GM12878 (cell line): ENCODE data around the gene SCRN1. TPM values are rescaled to one million over a fixed set of nuclear protein-coding genes. Genes with fewer than 3 reads are reported as not detected.

Experiments used
- ATAC-seq: fragments of 200-7000 bp; cut with Tn5 transposase; 3 replicates; pipeline ENCODE4 v1.9.1; 2020; ENCODE audit warnings: mild to moderate bottlenecking, moderate library complexity
- BruUV-seq: library from RNA; stranded (reverse); fragments of 400-500 nt; replicated peaks from 2 replicates; lab custom pipeline; 2021; lab: Mats Ljungman, UMichigan
- CTCF ChIA-PET: fragments of 300-600 bp; sonication (Branson Sonifier 250); formaldehyde crosslinking; extraction: SDS; loops from one replicate; lab custom pipeline; 2021; ENCODE audit warnings: inconsistent platforms; lab: Yijun Ruan, JAX
- POLR2A ChIA-PET: fragments of 350-600 bp; formaldehyde crosslinking; extraction: SDS; loops from one replicate; lab custom pipeline; 2021; ENCODE audit warnings: inconsistent platforms; lab: Charles Lee
- RAD21 ChIA-PET: fragments of 300-600 bp; sonication (Branson Sonifier 250); formaldehyde crosslinking; loops from one replicate; lab custom pipeline; 2023; ENCODE audit warnings: antibody characterized with exemption; ENCODE audit not compliant: unreplicated experiment; lab: Charles Lee
- SMC1A ChIA-PET: fragments of 300-600 bp; sonication (Branson Sonifier 250); formaldehyde crosslinking; loops from one replicate; lab custom pipeline; 2023; ENCODE audit not compliant: unreplicated experiment, uncharacterized antibody; lab: Charles Lee
- DNase-seq: peaks from one replicate; pipeline ENCODE4 v3.0.0-alpha.2; 2011; ENCODE audit warnings: low read depth, low spot score
- FAIRE-seq: peaks from 3 replicates; lab custom pipeline; 2011; peaks lifted over from hg19 to GRCh38; lab: Jason Lieb, UNC
- H2AFZ ChIP-seq: 2 replicates; pipeline ENCODE4 v1.6.0; 2011; ENCODE audit warnings: low read depth, low read length, control low read depth; ENCODE audit not compliant: control insufficient read depth
- H3K27ac ChIP-seq: 2 replicates; pipeline ENCODE4 v1.5.1; 2011; ENCODE audit warnings: control low read depth; ENCODE audit not compliant: control insufficient read depth, insufficient read depth
- H3K27me3 ChIP-seq, 2 experiments: replicated peaks in 1 of 2; 2 replicates each; pipeline versions ENCODE4 v1.6.0 to v1.6.1; 2011; ENCODE audit warnings: low read length in 1 of 2; ENCODE audit not compliant: control insufficient read depth in 2 of 2, insufficient read depth in 2 of 2
- H3K36me3 ChIP-seq, 2 experiments: 2 replicates each; pipeline ENCODE4 v1.5.1; 2011; ENCODE audit warnings: low read length in 1 of 2; ENCODE audit not compliant: control insufficient read depth in 2 of 2, insufficient read depth in 2 of 2
- H3K4me1 ChIP-seq: 2 replicates; pipeline ENCODE4 v1.6.1; 2011; ENCODE audit warnings: mild to moderate bottlenecking, low read length, moderate library complexity, mixed read lengths; ENCODE audit not compliant: control insufficient read depth, insufficient read depth
- H3K4me2 ChIP-seq: 2 replicates; pipeline ENCODE4 v1.6.0; 2011; ENCODE audit warnings: control low read depth; ENCODE audit not compliant: control insufficient read depth, insufficient read depth
- H3K4me3 ChIP-seq: fragments of 200-600 bp; sonication (generic); 2 replicates; pipeline ENCODE4 v1.5.1; 2016
- H3K79me2 ChIP-seq: 2 replicates; pipeline ENCODE4 v1.6.0; 2011; ENCODE audit warnings: low read length; ENCODE audit not compliant: control insufficient read depth, insufficient read depth
- H3K9ac ChIP-seq: 2 replicates; pipeline ENCODE4 v1.8.0; 2011; ENCODE audit warnings: low read length, control low read depth, mixed read lengths; ENCODE audit not compliant: control insufficient read depth, insufficient read depth
- H3K9me3 ChIP-seq: replicated peaks from 3 replicates; pipeline ENCODE4 v1.5.1; 2011; ENCODE audit warnings: mild to moderate bottlenecking, low read length; ENCODE audit not compliant: control insufficient read depth, insufficient read depth
- H4K20me1 ChIP-seq: 2 replicates; pipeline ENCODE4 v1.6.0; 2011; ENCODE audit not compliant: control insufficient read depth, insufficient read depth
- BMI1 ChIP-seq: fragments of 450-650 bp; IDR thresholded peaks from 2 replicates; pipeline ENCODE4 v1.6.1; 2016; ENCODE audit warnings: mild to moderate bottlenecking, moderate library complexity, borderline replicate concordance
- CHD1 ChIP-seq: IDR thresholded peaks from 2 replicates; pipeline ENCODE4 v1.6.1; 2012; ENCODE audit warnings: low read depth, low read length, improper control_type of control experiment
- CREM ChIP-seq: IDR thresholded peaks from 2 replicates; pipeline ENCODE4 v1.6.1; 2014; ENCODE audit warnings: antibody characterized with exemption, low read depth
- DPF2 ChIP-seq: fragments of 450-650 bp; IDR thresholded peaks from 2 replicates; pipeline ENCODE4 v1.6.1; 2017; ENCODE audit warnings: mild to moderate bottlenecking
- GATAD2B ChIP-seq: fragments of 450-650 bp; conservative IDR thresholded peaks from 2 replicates; pipeline ENCODE4 v1.6.1; 2017; ENCODE audit warnings: low read depth, mild to moderate bottlenecking, moderate library complexity
- MAX ChIP-seq: IDR thresholded peaks from 2 replicates; pipeline ENCODE4 v1.6.1; 2012; ENCODE audit warnings: low read depth, low read length, improper control_type of control experiment
- MXI1 ChIP-seq: fragments of 150-350 bp; IDR thresholded peaks from 2 replicates; pipeline ENCODE4 v1.6.1; 2011; ENCODE audit warnings: low read depth, mild to moderate bottlenecking, inconsistent platforms, low read length, improper control_type of control experiment
- POLR2A ChIP-seq: IDR thresholded peaks from 2 replicates; pipeline ENCODE4 v1.6.1; 2011; ENCODE audit warnings: low read depth, mild to moderate bottlenecking, low read length
- RB1 ChIP-seq: fragments of 450-650 bp; formaldehyde crosslinking; IDR thresholded peaks from 2 replicates; pipeline ENCODE4 v1.6.1; 2017; ENCODE audit warnings: mild to moderate bottlenecking, borderline replicate concordance
- SKIL ChIP-seq: fragments of 450-650 bp; IDR thresholded peaks from 2 replicates; pipeline ENCODE4 v1.6.1; 2017; ENCODE audit warnings: mild to moderate bottlenecking, low read depth, inconsistent platforms; ENCODE audit not compliant: poor library complexity, severe bottlenecking
- SREBF1 ChIP-seq: IDR thresholded peaks from 2 replicates; pipeline ENCODE4 v1.6.1; 2012; ENCODE audit warnings: mild to moderate bottlenecking, low read length
- SREBF2 ChIP-seq: IDR thresholded peaks from 2 replicates; pipeline ENCODE4 v1.6.1; 2012; ENCODE audit warnings: mild to moderate bottlenecking, low read length
- SUPT20H ChIP-seq: IDR thresholded peaks from 2 replicates; pipeline ENCODE4 v1.6.1; 2011; ENCODE audit warnings: low read depth, mild to moderate bottlenecking, low read length, moderate library complexity, borderline replicate concordance; ENCODE audit not compliant: control insufficient read depth
- YY1 ChIP-seq: IDR thresholded peaks from 2 replicates; pipeline ENCODE4 v1.6.1; 2011; ENCODE audit warnings: low read depth, mild to moderate bottlenecking, low read length
- ZBED1 ChIP-seq: IDR thresholded peaks from 2 replicates; pipeline ENCODE4 v1.6.1; 2016; ENCODE audit warnings: borderline replicate concordance
- ZNF207 ChIP-seq: fragments of 450-650 bp; IDR thresholded peaks from 2 replicates; pipeline ENCODE4 v1.6.1; 2014; ENCODE audit warnings: antibody characterized with exemption, mild to moderate bottlenecking, borderline replicate concordance
- ZNF24 ChIP-seq: fragments of 450-650 bp; IDR thresholded peaks from 2 replicates; pipeline ENCODE4 v1.6.1; 2017; ENCODE audit warnings: antibody characterized with exemption, mild to moderate bottlenecking
- WGBS: methylation state at CpG from one replicate; pipeline ENCODE4 v1.1.6; 2016; ENCODE audit warnings: low lambda C conversion rate; ENCODE audit not compliant: insufficient replicate concordance, insufficient coverage; ENCODE audit errors: missing lambda C conversion rate; 5-methylcytosine and 5-hydroxymethylcytosine counted together
- in situ Hi-C: fragments of 300-500 bp; cut with MboI; formaldehyde crosslinking; loops from 9 replicates; pipeline ENCODE4 v1.14.3; 2018; ENCODE audit warnings: mixed read lengths
- intact Hi-C: fragments of 100-400 bp; cut with micrococcal nuclease; formaldehyde crosslinking; loops from one replicate; pipeline ENCODE4 v1.14.2; 2022; ENCODE audit not compliant: unreplicated experiment
- polyA plus RNA-seq, 11 experiments: library from polyadenylated mRNA; depleted of rRNA in 4 of 11; unstranded in 6 of 11; stranded (reverse) in 5 of 11; fragments of >200 nt; fragmentation: Nextera tagmentation in 4 of 11; fragmentation: Illumina TruSeq in 1 of 11; extraction: Ambion mirVana in 4 of 11; extraction: Trizol in 1 of 11; gene quantifications; 1 replicate in 1 of 11; 2 replicates in 10 of 11; pipeline versions ENCODE4 v1.2.1 to v1.2.3, GENCODE V29; 2011 to 2016; ENCODE audit warnings: inconsistent platforms in 2 of 11, missing spikeins in 2 of 11, low read depth in 1 of 11
- total RNA-seq, 4 experiments: library from RNA; depleted of rRNA in 3 of 4; stranded (reverse); fragments of >200 nt in 3 of 4; fragmentation: Illumina TruSeq in 1 of 4; extraction: Trizol in 1 of 4; gene quantifications; 2 replicates each; pipeline versions ENCODE4 v1.2.1 to v1.2.3, GENCODE V29; 2013 to 2021

SCRN1 gene
- total and polyA plus RNA-seq, 10 of the 15 experiments (the other 5 are each of a cell fraction or from before 2014, with no cell fraction given) = 11.1 to 67.6 (median 41.7) TPM

- H3K4me2 ChIP-seq = no peak overlapping the region
- no peaks in the 10 kb centered on the region for H3K79me2 ChIP-seq
- H3K4me1 ChIP-seq = no peaks in the 10 kb centered on the region
- 87% methylated on average over 5 of the region's 5 CpGs for WGBS
- TF ChIP-seq GATAD2B = no peak
- TF ChIP-seq YY1 = no peak
- TF ChIP-seq DPF2 = no peak
- TF ChIP-seq BMI1 = no peak
- no peak for TF ChIP-seq POLR2A
- FAIRE-seq = no peak
- H2AFZ ChIP-seq = no peak overlapping the region
- POLR2A ChIA-PET = no interaction called here
- RAD21 ChIA-PET = interaction anchor here (1.3 to 2.3 kb wide), 4 partner anchors 42 to 284 kb away, joined by 3 to 11 read pairs (median 5); no protein-coding TSS in a partner anchor
- H3K27ac ChIP-seq = no peak overlapping the region
- H3K36me3 ChIP-seq = peaks cover 4 to 8% of the 10 kb centered on the region in 2 experiments
- DNase-seq = no peak
- H3K9ac ChIP-seq = no peak overlapping the region
- BruUV-seq = no TSS peak
- H3K9me3 ChIP-seq = no peaks in the 10 kb centered on the region
- H3K4me3 ChIP-seq = no peak overlapping the region
- in situ Hi-C loops = no loop called here
- H4K20me1 ChIP-seq = no peaks in the 10 kb centered on the region; the same call in 1 of the 2 replicates
- SMC1A ChIA-PET = interaction anchor here (1.0 to 3.6 kb wide), 10 partner anchors 8 to 173 kb away, joined by 3 to 40 read pairs (median 4); no protein-coding TSS in a partner anchor
- CTCF ChIA-PET = interaction anchor here (0.7 to 3.7 kb wide), 19 partner anchors 8 to 324 kb away, joined by 3 to 68 read pairs (median 10); no protein-coding TSS in a partner anchor
- ATAC-seq = no peak
- H3K27me3 ChIP-seq = no peaks in the 10 kb centered on the region
- intact Hi-C loops = loop anchor here (5.0 to 10.0 kb wide), 2 partner anchors 43 to 996 kb away; no protein-coding TSS in a partner anchor
Observed at GRCh38 chr7:29920491-29920890, 69.1 kb downstream of the SCRN1 start.

GRCh38 chr7:29919790-29920189, 69.8 kb downstream of the SCRN1 start:
- no TSS peak for BruUV-seq
- SMC1A ChIA-PET = interaction anchor here (0.6 to 3.6 kb wide), 5 partner anchors 8 to 172 kb away, joined by 3 to 40 read pairs (median 11); no protein-coding TSS in a partner anchor
- TF ChIP-seq MAX (no peak), CREM (no peak), CHD1 (no peak), SKIL (no peak), SUPT20H (no peak), ZNF207 (no peak), YY1 (no peak), MXI1 (no peak), SREBF2 (no peak), RB1 (no peak), SREBF1 (no peak), ZBED1 (no peak), ZNF24 (no peak)

More at GRCh38 chr7:29919790-29920189, 69.8 kb downstream of the SCRN1 start:
- Histone ChIP-seq H3K9ac (no peak overlapping the region), H3K4me2 (no peak overlapping the region), H2AFZ (no peak overlapping the region), H3K27ac (no peak overlapping the region), H3K79me2 (no peaks in the 10 kb centered on the region), H3K9me3 (no peaks in the 10 kb centered on the region), H3K27me3 (no peaks in the 10 kb centered on the region), H3K36me3 (peaks cover 4 to 8% of the 10 kb centered on the region in 2 experiments), H3K4me3 (no peak overlapping the region), H3K4me1 (no peaks in the 10 kb centered on the region), H4K20me1 (no peaks in the 10 kb centered on the region; the same call in 1 of the 2 replicates)
- no peak for DNase-seq
- ChIA-PET CTCF (interaction anchor here (1.2 to 3.7 kb wide), 6 partner anchors 12 to 143 kb away, joined by 3 to 68 read pairs (median 15); no protein-coding TSS in a partner anchor), POLR2A (no interaction called here), RAD21 (interaction anchor here (1.3 kb wide), 1 partner anchor 42 kb away, joined by 3 read pairs; no protein-coding TSS in a partner anchor)
- no peak for ATAC-seq
- no peak for FAIRE-seq
- intact Hi-C loops = loop anchor here (5.0 to 10.0 kb wide), 3 partner anchors 42 to 995 kb away; no protein-coding TSS in a partner anchor
- 87% methylated on average over 5 of the region's 5 CpGs for WGBS
- in situ Hi-C loops = no loop called here
